Astrocyte (in vitro differentiated cells and primary cell): ENCODE measurements around the gene GUCY2D.

Experiments used
- CTCF ChIP-seq: IDR thresholded peaks from 2 replicates; pipeline ENCODE4 v1.5.1; 2011; ENCODE audit warnings: low read depth, mild to moderate bottlenecking, inconsistent platforms, low read length, moderate library complexity; ENCODE audit not compliant: insufficient read depth
- EZH2 ChIP-seq: IDR thresholded peaks from 2 replicates; pipeline ENCODE4 v1.6.1; 2012; ENCODE audit warnings: mild to moderate bottlenecking, low read length, inconsistent platforms; ENCODE audit not compliant: insufficient read depth

GRCh38 chr17:7997186-7997585 lies 5.2 kb upstream of the GUCY2D start:
- TF ChIP-seq CTCF (peak; percentile 41), EZH2 (no peak)
